OCI-LY7 (cell line): ENCODE results near the gene SLC19A1. TPM values are rescaled to one million over a fixed set of nuclear protein-coding genes. Genes with fewer than 3 reads are reported as not detected.

Experiments
- BruUV-seq: library from RNA; stranded (reverse); fragments of 400-500 nt; replicated peaks from 2 replicates; lab custom pipeline; 2021; lab: Mats Ljungman, UMichigan
- CTCF ChIA-PET: fragments of 300-600 bp; sonication (Branson Sonifier 250); formaldehyde crosslinking; loops from one replicate; lab custom pipeline; 2022; ENCODE audit warnings: antibody characterized with exemption; ENCODE audit not compliant: unreplicated experiment; lab: Charles Lee
- POLR2A ChIA-PET: fragments of 300-600 bp; sonication (Branson Sonifier 250); formaldehyde crosslinking; loops from one replicate; lab custom pipeline; 2022; ENCODE audit warnings: antibody characterized with exemption; lab: Charles Lee
- DNase-seq: peaks from one replicate; pipeline ENCODE4 v3.0.0-alpha.2; 2015; ENCODE audit warnings: low spot score
- H2AFZ ChIP-seq: fragments of 200-600 bp; sonication (generic), shearing (Covaris generic); 2 replicates; pipeline ENCODE4 v1.6.1; 2014; ENCODE audit warnings: mild to moderate bottlenecking, antibody characterized with exemption, low read length, moderate library complexity
- H3K27ac ChIP-seq: fragments of 200-600 bp; sonication (generic); 2 replicates; pipeline ENCODE4 v1.5.1; 2014; ENCODE audit warnings: mixed run types, low read depth, mild to moderate bottlenecking, moderate library complexity, low read length, inconsistent platforms; ENCODE audit not compliant: poor library complexity, severe bottlenecking
- H3K36me3 ChIP-seq: fragments of 200-600 bp; sonication (generic); 2 replicates; pipeline ENCODE4 v1.6.1; 2014; ENCODE audit warnings: mild to moderate bottlenecking, antibody characterized with exemption, low read length, moderate library complexity, mixed read lengths; ENCODE audit not compliant: insufficient read depth
- H3K4me1 ChIP-seq: fragments of 200-600 bp; sonication (generic); 2 replicates; pipeline ENCODE4 v1.5.1; 2014; ENCODE audit warnings: mild to moderate bottlenecking, low read length; ENCODE audit not compliant: insufficient read depth, poor library complexity, severe bottlenecking
- H3K4me2 ChIP-seq: fragments of 200-600 bp; sonication (generic); 2 replicates; pipeline ENCODE4 v1.6.1; 2014; ENCODE audit warnings: mild to moderate bottlenecking, low read length
- H3K4me3 ChIP-seq: fragments of 200-600 bp; sonication (generic); 2 replicates; pipeline ENCODE4 v1.5.1; 2014; ENCODE audit warnings: mild to moderate bottlenecking, low read depth, low read length; ENCODE audit not compliant: poor library complexity, severe bottlenecking
- H3K79me2 ChIP-seq: fragments of 200-600 bp; sonication (generic); 2 replicates; pipeline ENCODE4 v1.6.1; 2016; ENCODE audit warnings: low read depth, mild to moderate bottlenecking, low read length, moderate library complexity, mixed read lengths; ENCODE audit not compliant: insufficient read depth
- H3K9me2 ChIP-seq: fragments of 200-600 bp; sonication (generic); 2 replicates; pipeline ENCODE4 v1.6.1; 2016; ENCODE audit warnings: mild to moderate bottlenecking, low read length, mixed read lengths; ENCODE audit not compliant: insufficient read depth
- H3K9me3 ChIP-seq: fragments of 200-600 bp; sonication (generic); 2 replicates; pipeline ENCODE4 v1.6.1; 2014; ENCODE audit warnings: mild to moderate bottlenecking, mixed run types, low read length, mixed read lengths
- H4K20me1 ChIP-seq: fragments of 200-600 bp; sonication (generic); 2 replicates; pipeline ENCODE4 v1.6.1; 2014; ENCODE audit warnings: mild to moderate bottlenecking, antibody characterized with exemption, low read length, moderate library complexity, mixed read lengths; ENCODE audit not compliant: insufficient read depth
- CTCF ChIP-seq: fragments of 200-600 bp; sonication (generic); conservative IDR thresholded peaks from 2 replicates; pipeline ENCODE4 v1.5.1; 2014; ENCODE audit warnings: mild to moderate bottlenecking, antibody characterized with exemption, low read length, moderate library complexity, mixed read lengths
- EZH2phosphoT487 ChIP-seq: fragments of 200-600 bp; sonication (generic); IDR thresholded peaks from 2 replicates; pipeline ENCODE4 v1.6.1; 2018; ENCODE audit warnings: low read depth, borderline replicate concordance, mild to moderate bottlenecking, mixed run types, antibody characterized with exemption, low read length, moderate library complexity, mixed read lengths
- intact Hi-C: fragments of 100-400 bp; cut with micrococcal nuclease; formaldehyde crosslinking; loops from one replicate; pipeline ENCODE4 v1.10.0; 2022; ENCODE audit not compliant: unreplicated experiment
- total RNA-seq, 2 experiments: library from RNA; depleted of rRNA in 1 of 2; stranded (reverse); fragments of >200 nt in 1 of 2; shearing (Covaris generic) in 1 of 2; gene quantifications; 2 replicates each; pipeline ENCODE4 v1.2.3, GENCODE V29; 2014 to 2022

Gene SLC19A1
- total RNA-seq, 2 experiments from 2014 or later, result 17.9 to 41.2 TPM

GRCh38 chr21:45476582-45476981 is 65.7 kb downstream of the SLC19A1 start:
- CTCF ChIA-PET, result no interaction called here
- Histone ChIP-seq H3K9me2 (no peaks in the 10 kb centered on the region), H3K9me3 (no peaks in the 10 kb centered on the region), H3K27ac (no peak overlapping the region), H3K4me3 (no peak overlapping the region), H3K4me1 (peaks cover 5% of the 10 kb centered on the region), H3K36me3 (no peaks in the 10 kb centered on the region), H2AFZ (no peak overlapping the region), H4K20me1 (no peaks in the 10 kb centered on the region), H3K79me2 (no peaks in the 10 kb centered on the region), H3K4me2 (no peak overlapping the region)
- POLR2A ChIA-PET, result no interaction called here
- BruUV-seq, result no TSS peak
- DNase-seq, result no peak
- TF ChIP-seq EZH2phosphoT487 (no peak), CTCF (no peak)
- intact Hi-C loops, result no loop called here

- TF ChIP-seq CTCF (no peak), EZH2phosphoT487 (no peak)
- no peak for DNase-seq
- intact Hi-C loops, result no loop called here
- Histone ChIP-seq H3K4me3 (no peak overlapping the region), H2AFZ (no peak overlapping the region), H4K20me1 (no peaks in the 10 kb centered on the region), H3K9me3 (no peaks in the 10 kb centered on the region), H3K36me3 (no peaks in the 10 kb centered on the region), H3K27ac (no peak overlapping the region), H3K9me2 (no peaks in the 10 kb centered on the region), H3K4me1 (peaks cover 5% of the 10 kb centered on the region), H3K79me2 (no peaks in the 10 kb centered on the region), H3K4me2 (no peak overlapping the region)
- ChIA-PET CTCF (no interaction called here), POLR2A (no interaction called here)
- no TSS peak for BruUV-seq
These were observed 66.3 kb downstream of the SLC19A1 start for GRCh38 chr21:45475797-45476570.

- no peaks in the 10 kb centered on the region for H3K9me3 ChIP-seq
- H3K27ac ChIP-seq, result no peak overlapping the region
- no peak for DNase-seq
- no TSS peak for BruUV-seq
- H3K36me3 ChIP-seq, result no peaks in the 10 kb centered on the region
- no peak overlapping the region for H3K4me2 ChIP-seq
- peaks cover 5% of the 10 kb centered on the region for H3K4me1 ChIP-seq
- ChIA-PET CTCF (no interaction called here), POLR2A (no interaction called here)
- no peak overlapping the region for H2AFZ ChIP-seq
- intact Hi-C loops, result no loop called here
- no peak overlapping the region for H3K4me3 ChIP-seq
- no peaks in the 10 kb centered on the region for H4K20me1 ChIP-seq
- H3K79me2 ChIP-seq, result no peaks in the 10 kb centered on the region
- H3K9me2 ChIP-seq, result no peaks in the 10 kb centered on the region
- TF ChIP-seq CTCF (no peak), EZH2phosphoT487 (no peak)
These were observed 67.1 kb downstream of the SLC19A1 start for GRCh38 chr21:45475004-45475685.
